IPS-NIHi7 (cell line): Measurements from ENCODE around the gene RTBDN.
A peak's percentile ranks its signal among the peaks of the same experiment; 100 is the strongest.
"Not testable (repeated sequence)": the region's sequence is repeated elsewhere in the genome, so short reads cannot be mapped to it uniquely, and the experiment has no call there.

Experiments
- DNase-seq: peaks from one replicate; pipeline ENCODE4 v3.0.0; 2012; ENCODE audit warnings: mixed read lengths; ENCODE audit errors: extremely low spot score

Gene RTBDN

DNA sequence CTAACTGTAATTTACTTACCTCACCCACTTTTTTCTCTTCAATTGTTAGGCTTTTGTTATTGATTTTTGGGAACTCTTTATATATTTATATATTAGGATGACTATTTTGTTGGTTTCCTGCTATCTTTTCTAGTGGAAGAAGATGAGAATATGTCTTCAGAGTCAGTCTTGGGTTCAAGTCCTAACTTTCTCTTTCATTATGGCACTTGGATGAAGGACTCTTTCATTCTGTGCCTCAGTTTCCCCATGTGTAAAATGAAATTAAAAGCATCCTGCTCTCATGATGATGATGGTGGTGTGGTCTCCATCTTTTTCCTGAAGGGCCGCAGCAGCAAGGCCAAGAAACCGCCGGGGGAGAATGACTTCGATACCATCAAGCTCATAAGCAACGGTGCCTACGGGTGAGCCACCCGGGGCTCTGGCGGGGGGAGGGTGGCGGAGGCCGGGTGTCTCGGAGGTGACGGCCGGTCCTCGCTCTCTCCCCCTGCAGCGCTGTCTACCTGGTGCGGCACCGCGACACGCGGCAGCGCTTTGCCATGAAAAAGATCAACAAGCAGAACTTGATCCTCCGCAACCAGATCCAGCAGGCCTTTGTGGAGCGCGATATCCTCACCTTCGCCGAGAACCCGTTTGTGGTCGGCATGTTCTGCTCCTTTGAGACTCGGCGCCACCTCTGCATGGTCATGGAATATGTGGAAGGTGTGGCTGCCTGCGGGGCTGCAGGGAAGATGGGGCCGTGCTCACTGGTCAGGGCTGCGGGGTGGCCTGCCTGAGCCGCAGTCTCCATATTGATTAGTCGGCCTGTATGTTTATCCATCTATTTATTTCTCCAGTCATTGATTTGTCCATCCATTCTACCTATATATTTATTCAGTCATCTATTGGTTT is 23.9 kb upstream of the RTBDN start:
- DNase-seq = no peak

DNA sequence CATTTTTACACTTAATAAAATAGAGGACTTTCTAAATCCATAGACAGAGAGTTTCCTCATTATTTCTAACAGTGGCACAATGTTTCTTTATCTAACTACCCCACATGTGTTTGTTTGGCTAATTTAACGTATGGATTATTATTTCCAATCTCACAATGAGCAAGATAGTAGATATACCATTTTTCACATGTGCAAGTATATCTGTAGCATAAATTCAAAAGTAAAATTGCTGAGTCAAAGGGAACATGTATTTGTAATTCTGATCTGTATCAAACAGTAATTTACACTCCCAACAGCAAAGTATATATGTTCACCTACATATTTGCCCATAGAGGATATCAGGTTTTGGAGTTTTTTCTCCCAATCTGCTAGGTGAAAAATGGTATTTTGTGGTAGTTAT is 22.3 kb upstream of the RTBDN start:
- no peak for DNase-seq

- peak; percentile 96 for DNase-seq
These were observed 13.1 kb upstream of the RTBDN start for GRCh38 chr19:12847159-12848139.

- DNase-seq = not testable (repeated sequence)
These were observed 12.2 kb upstream of the RTBDN start for GRCh38 chr19:12846613-12847012.

DNA sequence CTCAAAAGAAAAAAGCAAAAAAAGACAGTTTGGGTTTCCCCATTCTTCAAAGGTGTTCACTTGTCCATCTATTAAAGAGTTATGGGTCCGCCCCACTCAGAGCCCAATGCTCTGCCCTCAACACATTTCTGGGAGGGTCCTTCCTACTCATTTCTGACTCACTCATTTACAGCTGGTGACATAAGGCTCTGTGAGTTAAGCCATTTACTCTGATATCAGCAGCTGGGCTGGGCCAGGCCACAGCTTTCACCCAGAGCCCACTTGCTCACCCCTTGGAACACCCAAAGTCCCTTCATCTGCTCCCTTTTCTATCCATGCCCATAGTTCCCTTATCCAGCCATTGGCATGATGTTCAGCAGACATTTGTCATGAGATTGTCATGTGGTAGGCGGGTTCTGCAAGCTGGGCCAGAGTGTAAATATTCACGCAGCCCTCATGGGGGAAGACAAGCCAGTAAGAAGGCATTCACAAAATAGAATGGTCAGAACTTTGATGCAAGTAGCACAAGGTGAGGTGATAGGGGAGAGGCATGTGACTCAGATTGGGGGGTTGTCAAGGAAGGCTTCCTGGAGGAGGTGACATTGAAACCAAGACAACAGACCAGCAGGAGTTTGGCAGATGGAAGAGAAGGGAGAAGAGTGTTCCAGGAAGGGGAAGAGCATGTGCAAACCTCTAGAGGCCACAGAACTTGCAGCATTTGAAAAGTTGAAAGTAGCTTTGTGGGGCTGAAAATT is 9.8 kb upstream of the RTBDN start:
- no peak for DNase-seq

- DNase-seq = no peak
These were observed 8.9 kb upstream of the RTBDN start for GRCh38 chr19:12843328-12843727.

DNA sequence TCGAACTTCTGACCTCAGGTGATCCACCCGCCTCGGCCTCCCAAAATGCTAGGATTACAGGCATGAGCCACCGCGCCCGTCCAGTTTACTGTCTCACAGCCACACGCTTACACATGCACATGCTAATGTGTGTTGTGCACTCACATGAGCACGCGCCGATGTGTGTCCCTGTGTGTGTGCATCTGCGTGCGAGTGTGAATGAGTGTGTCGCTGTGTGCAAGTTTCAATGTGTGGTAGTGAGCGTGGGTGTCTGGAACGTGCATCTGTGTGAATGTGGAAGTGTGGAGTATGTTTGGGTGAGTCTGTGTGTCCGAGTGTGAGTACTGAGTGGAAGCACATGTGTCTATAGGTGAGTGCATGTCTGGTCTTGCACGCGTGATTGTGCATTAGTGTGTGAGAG is 8.1 kb upstream of the RTBDN start:
- DNase-seq = no peak

- DNase-seq = peak; percentile 93
These were observed 6.7 kb upstream of the RTBDN start for GRCh38 chr19:12841094-12841493.

DNA sequence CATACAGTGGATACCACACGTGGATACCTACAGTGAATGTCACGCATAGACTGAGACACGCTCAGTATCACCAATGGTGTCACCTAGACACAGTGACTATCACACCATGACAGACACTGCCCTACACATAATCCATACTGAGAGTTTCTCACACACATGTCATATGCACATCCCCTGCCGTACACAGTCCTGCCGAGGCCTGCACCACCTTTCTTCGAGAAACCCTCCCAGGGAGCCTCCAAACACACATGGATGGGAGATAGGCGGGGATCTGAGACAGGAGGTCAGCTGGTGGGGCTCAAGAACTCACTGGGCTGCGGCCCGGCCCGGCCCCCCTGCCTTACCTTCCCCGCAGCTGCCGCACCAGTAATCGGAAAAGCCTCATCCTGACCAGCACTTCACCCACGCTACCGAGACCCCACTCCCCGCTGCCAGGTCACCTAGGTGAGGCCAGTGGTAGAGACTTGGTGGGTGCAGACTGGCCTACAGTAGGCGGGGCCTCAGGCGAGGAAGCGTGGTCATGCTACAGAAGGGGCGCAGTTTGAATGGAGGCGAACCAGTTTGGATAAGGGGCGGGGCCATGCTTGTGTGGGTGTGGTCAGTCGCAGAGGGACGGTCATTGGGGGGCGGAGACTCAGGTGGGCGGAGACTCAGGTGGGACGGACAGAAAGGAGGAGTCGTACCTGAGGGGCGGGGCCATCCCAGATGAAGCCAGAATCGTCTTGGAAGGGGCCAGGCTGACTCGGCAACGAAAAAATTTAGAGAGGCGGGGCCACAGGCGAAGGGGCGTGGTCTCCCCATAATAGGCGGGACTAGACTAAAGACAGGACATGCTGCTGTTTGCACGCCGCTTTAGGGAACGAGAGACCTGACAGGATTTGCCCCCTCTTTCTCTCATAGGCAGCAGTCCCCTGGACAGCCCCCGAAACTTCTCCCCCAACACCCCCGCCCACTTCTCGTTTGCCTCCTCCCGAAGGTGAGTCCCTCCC is 6.0 kb upstream of the RTBDN start:
- DNase-seq = peak; percentile 86

- DNase-seq = no peak
These were observed 4.7 kb upstream of the RTBDN start for GRCh38 chr19:12838886-12839756.

DNA sequence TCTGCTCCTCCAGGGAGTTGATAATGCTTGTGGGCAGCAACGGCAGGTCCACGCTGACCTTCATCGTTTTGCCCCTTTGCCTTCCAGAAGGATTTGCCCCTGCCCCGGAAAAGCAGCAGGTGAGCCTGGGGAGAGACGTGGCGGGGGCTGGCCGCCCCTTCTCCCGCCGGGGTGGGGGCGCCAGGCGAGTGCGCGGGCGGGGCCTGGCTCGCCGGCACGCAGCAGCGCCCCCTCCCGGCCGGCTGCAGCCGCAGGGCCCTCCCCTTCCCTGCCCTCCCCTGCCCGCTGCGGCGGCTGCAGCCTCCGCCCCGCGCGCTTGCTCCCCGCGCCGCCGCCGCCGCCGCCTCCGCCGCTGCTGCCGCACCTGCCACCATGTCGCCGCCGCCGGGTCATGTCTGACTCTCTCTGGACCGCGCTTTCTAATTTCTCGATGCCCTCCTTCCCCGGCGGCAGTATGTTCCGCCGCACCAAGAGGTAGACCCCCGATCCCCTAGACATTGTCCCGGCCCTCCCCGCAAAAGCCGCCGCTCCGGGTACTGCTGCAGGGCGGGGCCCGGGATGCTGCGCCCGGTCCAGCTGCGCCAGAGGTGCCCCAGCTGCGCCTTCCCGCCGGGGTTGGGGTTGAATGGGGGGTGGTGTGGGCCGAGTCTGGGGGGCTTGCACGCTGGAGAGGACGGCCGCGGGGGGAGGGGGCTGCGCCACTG is 4.0 kb upstream of the RTBDN start, which contains the start of gene MAST1:
MAST1 (plus strand) TSS at position 334 of the 704 bp plus-strand sequence; CDS start at position 392, 58 bp downstream.
- peak; percentile 75 for DNase-seq

DNA sequence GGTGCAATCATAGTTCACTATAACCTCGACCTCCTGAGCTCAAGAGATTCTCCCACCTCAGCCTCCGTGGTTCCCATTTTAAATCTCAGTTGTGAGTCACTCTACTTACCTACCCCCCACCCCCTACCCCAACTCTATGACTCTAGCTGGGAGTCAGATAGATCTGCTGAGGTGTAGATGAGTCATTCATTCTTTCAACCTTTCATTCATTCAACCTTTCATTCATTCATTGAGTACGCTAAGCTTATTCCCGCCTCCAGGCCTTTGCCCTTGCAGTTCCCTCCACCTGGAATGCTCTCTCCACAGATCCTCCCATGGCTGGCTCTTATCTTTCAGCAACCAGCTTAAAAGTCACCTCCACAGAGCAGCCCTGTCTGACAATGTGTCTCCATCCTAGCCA is 2.8 kb upstream of the RTBDN start:
- no peak for DNase-seq

DNA sequence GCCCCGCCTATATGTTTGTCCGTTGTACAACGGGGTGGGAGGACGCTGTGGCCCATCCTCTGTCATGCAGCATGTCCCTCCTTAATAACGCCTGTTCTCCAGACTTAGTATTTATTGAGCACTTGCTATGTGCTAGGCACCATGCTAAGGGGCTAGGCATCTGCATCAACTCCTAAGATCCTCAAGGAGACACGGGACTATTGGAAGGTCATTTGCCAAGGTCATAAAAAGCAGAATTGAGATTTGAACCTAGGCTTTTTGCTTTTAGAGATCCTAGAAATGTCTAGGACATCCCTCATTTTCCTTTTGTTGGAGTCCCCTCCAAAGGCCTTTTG is 2.1 kb upstream of the RTBDN start:
- no peak for DNase-seq

DNA sequence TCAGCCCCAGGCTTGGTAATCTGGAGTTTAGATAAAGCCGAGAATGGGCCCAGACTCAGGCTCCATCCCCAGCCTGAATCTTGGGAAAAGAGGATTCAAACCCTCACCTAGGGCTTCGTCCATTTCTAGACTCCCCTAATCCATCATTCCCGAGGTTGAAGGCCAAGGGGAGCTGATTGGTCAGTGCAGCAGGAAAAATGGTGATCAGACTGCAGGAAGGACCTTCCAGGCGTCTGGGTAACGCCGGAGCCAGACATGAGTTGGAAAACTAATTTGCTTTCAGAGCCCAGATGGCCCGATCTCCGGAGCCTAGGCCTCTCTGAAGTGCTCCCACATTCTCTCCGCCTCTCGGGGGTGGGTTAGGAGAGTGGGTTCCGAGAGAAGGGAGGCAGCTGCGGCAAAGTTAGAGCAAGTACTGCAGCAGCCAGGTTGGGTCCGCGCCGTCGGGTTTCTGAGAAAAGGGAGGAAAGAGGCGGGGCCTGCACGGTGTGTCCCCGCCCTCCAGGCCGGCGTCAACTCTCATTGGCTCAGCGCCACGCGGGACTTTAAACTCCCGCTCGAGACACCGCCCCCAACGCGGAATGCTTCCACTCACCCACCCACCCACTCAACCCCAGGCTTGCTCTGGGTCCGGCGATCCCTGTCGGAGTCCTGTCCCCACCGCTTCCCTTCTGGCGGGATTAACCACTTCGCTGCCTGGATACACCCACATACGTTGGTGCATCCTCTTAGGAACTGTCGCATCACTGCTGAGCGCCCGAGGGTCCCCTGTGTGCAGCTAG is 788 bp upstream of the RTBDN start:
- DNase-seq = peak; percentile 50

- peak; percentile 67 for DNase-seq
These were observed 427 bp downstream of the RTBDN start for GRCh38 chr19:12833738-12834565.

DNA sequence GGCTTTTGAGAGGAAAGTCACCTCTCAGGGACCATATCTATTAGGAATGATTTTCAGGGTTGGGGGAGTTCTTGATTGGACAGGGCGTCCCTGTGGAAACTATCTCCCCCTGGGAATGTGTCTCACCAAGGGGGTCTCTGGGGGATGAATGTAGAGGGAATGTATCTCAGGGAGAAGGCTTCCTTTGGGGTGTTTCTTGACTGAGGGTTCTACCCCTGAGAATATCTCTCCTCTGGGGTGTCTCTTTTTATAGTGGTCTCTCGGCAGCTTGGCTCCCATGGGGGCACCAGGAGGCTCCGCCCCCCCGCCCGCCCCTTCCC is 1.0 kb downstream of the RTBDN start:
- DNase-seq = no peak

GRCh38 chr19:12828494-12828893 is 5.9 kb downstream of the RTBDN start:
- DNase-seq = peak; percentile 75
